ENCODE data around the gene WDR53.
"Not testable (repeated sequence)": the region's sequence is repeated elsewhere in the genome, so short reads cannot be mapped to it uniquely, and the experiment has no call there.

The WDR53 gene

DNA sequence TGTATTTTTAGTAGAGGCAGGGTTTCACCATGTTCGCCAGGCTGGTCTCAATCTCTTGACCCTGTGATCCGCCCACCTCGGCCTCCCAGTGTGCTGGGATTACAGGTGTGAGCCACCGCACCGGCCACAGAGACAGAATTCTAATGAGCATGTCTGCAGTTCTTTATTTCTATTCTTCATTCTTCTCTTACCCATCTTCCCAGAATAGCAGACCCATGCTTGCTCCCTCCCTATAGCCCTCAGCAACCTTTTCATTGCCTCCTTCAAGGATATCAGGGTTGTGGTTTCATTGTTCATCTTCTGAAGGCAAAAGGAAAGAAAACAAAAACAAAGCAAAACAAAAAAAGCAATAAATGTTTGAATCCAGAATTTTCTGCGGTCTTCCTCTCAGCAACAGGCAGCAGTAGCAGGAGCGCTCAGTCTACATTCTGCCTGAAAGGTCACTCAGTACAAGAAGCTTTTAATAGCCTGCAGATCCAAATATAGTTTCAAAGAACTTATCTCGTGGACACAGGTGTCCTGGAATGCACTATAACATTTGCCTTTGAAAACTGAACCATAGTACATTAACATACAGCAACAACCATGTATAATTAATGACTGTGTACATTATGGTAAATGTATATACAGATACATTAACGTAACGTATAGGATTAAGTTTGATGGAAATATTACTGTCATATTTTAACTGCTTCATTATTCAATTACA lies 53.3 kb downstream of the WDR53 start, which contains the start of gene SMCO1:
TSS of gene SMCO1 (minus strand) at position 434 of the 709 bp plus-strand sequence. CDS start at position 297, 137 bp downstream.
- DNase-seq (ENCODE audit: extremely low read depth, low read depth), result no peak
- TF ChIP-seq, protein P1, sequence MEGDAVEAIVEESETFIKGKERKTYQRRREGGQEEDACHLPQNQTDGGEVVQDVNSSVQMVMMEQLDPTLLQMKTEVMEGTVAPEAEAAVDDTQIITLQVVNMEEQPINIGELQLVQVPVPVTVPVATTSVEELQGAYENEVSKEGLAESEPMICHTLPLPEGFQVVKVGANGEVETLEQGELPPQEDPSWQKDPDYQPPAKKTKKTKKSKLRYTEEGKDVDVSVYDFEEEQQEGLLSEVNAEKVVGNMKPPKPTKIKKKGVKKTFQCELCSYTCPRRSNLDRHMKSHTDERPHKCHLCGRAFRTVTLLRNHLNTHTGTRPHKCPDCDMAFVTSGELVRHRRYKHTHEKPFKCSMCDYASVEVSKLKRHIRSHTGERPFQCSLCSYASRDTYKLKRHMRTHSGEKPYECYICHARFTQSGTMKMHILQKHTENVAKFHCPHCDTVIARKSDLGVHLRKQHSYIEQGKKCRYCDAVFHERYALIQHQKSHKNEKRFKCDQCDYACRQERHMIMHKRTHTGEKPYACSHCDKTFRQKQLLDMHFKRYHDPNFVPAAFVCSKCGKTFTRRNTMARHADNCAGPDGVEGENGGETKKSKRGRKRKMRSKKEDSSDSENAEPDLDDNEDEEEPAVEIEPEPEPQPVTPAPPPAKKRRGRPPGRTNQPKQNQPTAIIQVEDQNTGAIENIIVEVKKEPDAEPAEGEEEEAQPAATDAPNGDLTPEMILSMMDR (IDR thresholded peaks at IDR 0.05; ENCODE audit: low read depth, low read length), result no peak

DNA sequence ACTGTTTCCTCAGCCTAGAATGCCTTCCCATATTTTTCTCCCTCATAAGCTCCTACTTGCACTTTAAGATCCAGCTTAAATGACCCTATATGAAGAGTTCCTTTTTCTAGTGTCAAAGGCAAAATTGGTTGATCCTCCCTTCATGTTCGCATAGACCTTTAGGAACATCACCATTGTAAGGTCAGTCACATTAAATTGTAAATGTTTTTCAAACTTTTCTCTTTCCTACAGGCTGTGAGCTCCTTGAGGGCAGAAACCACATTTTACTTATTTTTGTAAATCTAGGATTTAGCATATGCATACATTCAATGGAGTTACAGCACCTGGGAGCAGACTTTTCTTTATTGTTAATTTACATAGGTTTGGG lies 54.0 kb downstream of the WDR53 start:
- TF ChIP-seq, protein P1 (IDR thresholded peaks at IDR 0.05; ENCODE audit: low read depth, low read length), result no peak
- DNase-seq (ENCODE audit: extremely low read depth, low read depth), result no peak

DNA sequence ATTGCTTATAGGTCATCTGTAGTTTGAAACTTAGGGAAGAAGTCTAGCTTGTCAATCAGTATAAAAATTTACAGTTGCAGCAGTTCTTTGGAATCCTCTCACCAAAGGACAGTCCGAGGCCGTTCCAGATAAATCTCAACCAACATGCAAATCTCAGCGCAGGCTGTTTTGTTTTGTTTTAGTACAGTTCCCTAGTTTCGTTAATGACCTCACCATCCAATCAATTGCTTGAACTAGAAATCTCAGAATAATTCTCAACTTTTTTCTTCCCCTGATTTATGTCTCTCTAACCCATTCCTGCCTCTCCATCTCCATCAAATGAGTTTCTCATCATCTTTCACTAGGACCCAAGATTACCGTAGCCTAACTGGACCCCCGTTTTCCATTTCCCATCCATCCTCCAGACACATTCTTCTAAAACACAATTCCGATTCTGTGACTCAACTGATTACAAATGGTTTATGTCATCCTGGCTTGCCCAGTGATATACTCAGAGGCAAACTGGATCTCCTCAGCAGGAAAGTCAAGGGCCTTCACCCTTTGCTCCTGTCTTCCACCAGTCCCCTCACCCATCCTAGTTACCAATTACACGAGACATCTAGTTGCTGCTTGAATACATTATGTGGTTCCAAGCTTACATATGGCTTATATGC lies 54.5 kb downstream of the WDR53 start:
- DNase-seq (ENCODE audit: extremely low read depth, low read depth), result no peak
- TF ChIP-seq, protein P1 (IDR thresholded peaks at IDR 0.05; ENCODE audit: low read depth, low read length), result no peak

- DNase-seq (ENCODE audit: extremely low read depth, low read depth), result not testable (repeated sequence)
These were observed 56.5 kb downstream of the WDR53 start for GRCh38 chr3:196511646-196512425.

GRCh38 chr3:196511108-196511507 lies 57.2 kb downstream of the WDR53 start:
- not testable (repeated sequence) for DNase-seq (ENCODE audit: extremely low read depth, low read depth)

GRCh38 chr3:196506687-196507086 lies 61.7 kb downstream of the WDR53 start:
- TF ChIP-seq, protein P1 (IDR thresholded peaks at IDR 0.05; ENCODE audit: low read depth, low read length), result no peak
- no peak for DNase-seq (ENCODE audit: extremely low read depth, low read depth)

DNA sequence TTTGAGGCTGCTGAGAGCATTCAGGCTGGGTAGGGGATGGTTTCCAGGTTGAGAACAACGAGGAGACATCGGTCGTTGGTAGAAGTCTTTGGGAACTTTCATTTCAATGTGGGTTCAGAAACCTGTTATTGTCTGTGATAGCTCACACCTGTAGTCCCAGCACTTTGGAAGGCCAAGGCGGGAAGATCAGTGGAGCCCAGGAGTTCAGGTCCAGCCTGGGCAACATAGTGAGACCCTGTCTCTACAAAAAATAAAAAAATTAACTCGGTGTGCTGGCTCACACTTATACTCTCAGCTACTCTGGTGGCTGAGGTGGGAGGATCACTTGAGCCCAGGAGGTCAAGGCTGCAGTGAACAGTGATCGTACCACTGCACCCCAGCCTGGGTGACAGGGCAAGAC lies 63.8 kb downstream of the WDR53 start:
- TF ChIP-seq, protein P1 (IDR thresholded peaks at IDR 0.05; ENCODE audit: low read depth, low read length), result no peak
- no peak for DNase-seq (ENCODE audit: extremely low read depth, low read depth)

Measured in AG09319 (cell line).